WERI-Rb-1 (cell line): ENCODE measurements around the gene BYSL.

Source experiments
- DNase-seq: peaks from one replicate; pipeline ENCODE4 v3.0.0-alpha.2; 2020
- H3K27ac ChIP-seq: fragments of 250-450 bp; sonication (Bioruptor Pico); 2 replicates; pipeline ENCODE4 v1.5.1; 2020; ENCODE audit warnings: mild to moderate bottlenecking, moderate library complexity
- H3K27me3 ChIP-seq: fragments of 250-450 bp; sonication (Bioruptor Pico); 2 replicates; pipeline ENCODE4 v1.5.1; 2021; ENCODE audit warnings: mild to moderate bottlenecking, low read depth, moderate library complexity; ENCODE audit not compliant: insufficient read depth, severe bottlenecking
- H3K36me3 ChIP-seq: fragments of 250-450 bp; sonication (Bioruptor Pico); 2 replicates; pipeline ENCODE4 v1.5.1; 2020; ENCODE audit warnings: mild to moderate bottlenecking, moderate library complexity
- H3K4me3 ChIP-seq: 2 replicates; pipeline ENCODE4 v1.5.1; 2011; ENCODE audit warnings: low read depth, mild to moderate bottlenecking, control low read depth, low read length
- H3K9me3 ChIP-seq: fragments of 250-450 bp; sonication (Bioruptor Pico); 2 replicates; pipeline ENCODE4 v1.5.1; 2021; ENCODE audit warnings: mild to moderate bottlenecking, moderate library complexity; ENCODE audit not compliant: severe bottlenecking
- TF ChIP-seq, protein P1 (sequence below): IDR thresholded peaks from 2 replicates; pipeline ENCODE4 v1.5.1; 2011; ENCODE audit warnings: low read depth, mild to moderate bottlenecking, control low read depth, inconsistent platforms, low read length

BYSL gene

DNA sequence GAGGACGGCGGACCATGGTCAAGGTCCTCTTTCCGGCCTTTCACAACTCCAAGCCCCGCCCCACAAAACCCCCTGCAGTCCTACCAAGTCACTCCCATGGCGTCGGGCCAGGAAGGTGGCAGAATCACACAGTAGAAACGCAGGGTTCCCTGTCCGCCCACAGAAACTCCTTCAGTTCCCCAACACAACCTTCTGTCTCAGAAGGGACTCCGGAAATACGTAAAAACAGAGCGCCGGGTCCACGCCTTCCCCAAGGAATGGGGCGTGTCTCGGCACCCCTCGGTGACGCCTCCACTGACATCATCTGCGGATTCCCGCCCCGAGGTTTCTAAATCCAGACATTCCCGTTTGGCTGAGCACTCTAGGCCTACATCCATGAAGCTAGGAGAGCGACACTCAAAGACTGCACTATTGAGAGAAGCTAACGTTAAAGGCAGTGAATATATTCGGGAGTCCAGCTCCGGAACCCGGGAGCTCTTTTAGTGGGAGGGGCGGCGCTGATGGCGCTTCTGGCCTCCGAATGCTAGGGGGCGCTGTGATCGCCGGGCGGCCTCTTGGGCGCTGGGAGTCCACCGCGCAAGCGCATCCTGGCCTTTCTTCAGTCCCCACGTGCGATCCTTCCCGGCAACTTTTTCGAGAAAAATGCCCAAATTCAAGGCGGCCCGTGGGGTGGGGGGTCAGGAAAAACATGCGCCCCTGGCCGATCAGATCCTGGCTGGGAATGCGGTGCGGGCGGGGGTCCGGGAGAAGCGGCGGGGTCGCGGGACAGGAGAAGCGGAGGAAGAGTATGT is at the start of gene BYSL, which contains the start of gene MED20:
Gene BYSL (plus strand): TSS at position 579 of the 791 bp plus-strand sequence. CDS start 64 bp downstream, at position 643.
Gene MED20 (minus strand): TSS at position 219 of the 791 bp plus-strand sequence. CDS start 121 bp downstream, at position 98.
- Histone ChIP-seq H3K36me3 (peaks cover 54% of the 10 kb centered on the region), H3K4me3 (peak within 1 kb of the TSS; percentile 68), H3K27ac (peak within 1 kb of the TSS; percentile 99), H3K27me3 (no peaks in the 10 kb centered on the region), H3K9me3 (no peaks in the 10 kb centered on the region)
- DNase-seq, result peak; percentile 98
- TF ChIP-seq, protein P1, sequence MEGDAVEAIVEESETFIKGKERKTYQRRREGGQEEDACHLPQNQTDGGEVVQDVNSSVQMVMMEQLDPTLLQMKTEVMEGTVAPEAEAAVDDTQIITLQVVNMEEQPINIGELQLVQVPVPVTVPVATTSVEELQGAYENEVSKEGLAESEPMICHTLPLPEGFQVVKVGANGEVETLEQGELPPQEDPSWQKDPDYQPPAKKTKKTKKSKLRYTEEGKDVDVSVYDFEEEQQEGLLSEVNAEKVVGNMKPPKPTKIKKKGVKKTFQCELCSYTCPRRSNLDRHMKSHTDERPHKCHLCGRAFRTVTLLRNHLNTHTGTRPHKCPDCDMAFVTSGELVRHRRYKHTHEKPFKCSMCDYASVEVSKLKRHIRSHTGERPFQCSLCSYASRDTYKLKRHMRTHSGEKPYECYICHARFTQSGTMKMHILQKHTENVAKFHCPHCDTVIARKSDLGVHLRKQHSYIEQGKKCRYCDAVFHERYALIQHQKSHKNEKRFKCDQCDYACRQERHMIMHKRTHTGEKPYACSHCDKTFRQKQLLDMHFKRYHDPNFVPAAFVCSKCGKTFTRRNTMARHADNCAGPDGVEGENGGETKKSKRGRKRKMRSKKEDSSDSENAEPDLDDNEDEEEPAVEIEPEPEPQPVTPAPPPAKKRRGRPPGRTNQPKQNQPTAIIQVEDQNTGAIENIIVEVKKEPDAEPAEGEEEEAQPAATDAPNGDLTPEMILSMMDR, result peak; percentile 98

DNA sequence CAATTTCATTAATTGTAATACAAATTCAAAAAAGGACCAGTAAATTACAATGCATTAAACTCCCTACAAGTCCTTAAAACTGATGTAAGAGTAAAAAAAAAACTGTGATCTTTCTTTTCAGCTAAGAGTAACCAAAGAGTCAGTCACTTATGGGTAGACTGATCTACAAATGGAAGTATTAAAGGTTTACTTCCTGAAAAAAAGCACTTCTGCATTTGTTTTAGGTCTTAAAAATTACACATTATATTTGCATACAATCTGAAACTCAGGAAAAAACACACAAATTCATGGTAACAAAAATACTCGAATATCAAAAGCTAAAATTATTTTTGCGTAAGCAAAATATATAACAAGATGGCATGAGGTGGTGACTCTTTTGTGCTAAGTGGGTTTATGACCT is 49.6 kb upstream of the BYSL start:
- no peaks in the 10 kb centered on the region for H3K9me3 ChIP-seq
- H3K36me3 ChIP-seq, result peaks cover 84% of the 10 kb centered on the region
- H3K27ac ChIP-seq, result no peak overlapping the region
- DNase-seq, result no peak
- H3K27me3 ChIP-seq, result no peaks in the 10 kb centered on the region
- TF ChIP-seq, protein P1, result no peak
- no peak overlapping the region for H3K4me3 ChIP-seq

- no peak for DNase-seq
- Histone ChIP-seq H3K9me3 (no peaks in the 10 kb centered on the region), H3K27ac (no peak overlapping the region), H3K4me3 (no peak overlapping the region), H3K36me3 (peaks cover 83% of the 10 kb centered on the region), H3K27me3 (no peaks in the 10 kb centered on the region)
- TF ChIP-seq, protein P1, result no peak
Measured at GRCh38 chr6:41872147-41872546, 49.2 kb upstream of the BYSL start.

DNA sequence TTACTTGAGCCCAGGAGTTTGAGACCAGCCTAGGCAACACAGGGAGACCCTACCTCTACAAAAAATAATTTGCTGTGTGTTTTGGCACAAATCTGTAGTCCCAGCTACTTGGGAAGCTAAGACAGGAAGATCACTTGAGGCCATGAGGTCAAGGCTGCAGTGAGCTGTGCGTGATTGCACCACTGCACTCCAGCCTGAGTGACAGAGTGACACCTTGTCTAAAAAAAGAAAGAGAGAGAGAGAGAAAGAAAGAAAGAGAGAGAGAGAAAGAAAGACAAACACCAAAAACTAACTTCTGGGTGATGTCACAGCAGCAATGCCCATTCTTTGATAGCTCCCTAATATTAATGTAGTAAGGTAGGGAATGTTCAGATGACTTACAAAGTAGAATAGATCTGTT is 46.6 kb upstream of the BYSL start:
- no peaks in the 10 kb centered on the region for H3K27me3 ChIP-seq
- H3K27ac ChIP-seq, result no peak overlapping the region
- TF ChIP-seq, protein P1, result no peak
- H3K36me3 ChIP-seq, result peaks cover 81% of the 10 kb centered on the region
- H3K4me3 ChIP-seq, result no peak overlapping the region
- DNase-seq, result no peak
- no peaks in the 10 kb centered on the region for H3K9me3 ChIP-seq

- H3K4me3 ChIP-seq, result no peak overlapping the region
- H3K27me3 ChIP-seq, result no peaks in the 10 kb centered on the region
- no peak for DNase-seq
- no peaks in the 10 kb centered on the region for H3K9me3 ChIP-seq
- H3K36me3 ChIP-seq, result peaks cover 62% of the 10 kb centered on the region
- TF ChIP-seq, protein P1, result no peak
- no peak overlapping the region for H3K27ac ChIP-seq
Measured at GRCh38 chr6:41877051-41877680, 44.1 kb upstream of the BYSL start.
